Small intestine (tissue), 7 donors: Measurements from ENCODE around the gene NFKB1. TPM values are rescaled to one million over a fixed set of nuclear protein-coding genes. Genes with fewer than 3 reads are reported as not detected.

Experiments used
- DNase-seq, 2 donors: peaks; one replicate each; pipeline versions ENCODE4 v3.0.0 to v3.0.0-alpha.2; 2013
- FAIRE-seq: peaks from 2 replicates; lab custom pipeline; 2012; peaks lifted over from hg19 to GRCh38; lab: Jason Lieb, UNC
- H3K27ac ChIP-seq, 3 donors: one replicate each; pipeline ENCODE4 v1.5.1; 2013; ENCODE audit warnings: low read length in 2 of 3, mild to moderate bottlenecking in 2 of 3, control low read depth in 1 of 3, inconsistent platforms in 1 of 3, low read depth in 1 of 3, moderate library complexity in 1 of 3
- H3K27me3 ChIP-seq, 3 donors: one replicate each; pipeline ENCODE4 v1.6.1; 2013; ENCODE audit warnings: low read length in 3 of 3, inconsistent platforms in 1 of 3; ENCODE audit not compliant: control insufficient read depth in 3 of 3, insufficient read depth in 3 of 3
- H3K36me3 ChIP-seq, 3 donors: one replicate each; pipeline ENCODE4 v1.6.1; 2013; ENCODE audit warnings: low read length in 3 of 3, inconsistent platforms in 1 of 3, low read depth in 1 of 3, mild to moderate bottlenecking in 1 of 3, moderate library complexity in 1 of 3; ENCODE audit not compliant: control insufficient read depth in 3 of 3, insufficient read depth in 2 of 3
- H3K4me1 ChIP-seq, 3 donors: one replicate each; pipeline ENCODE4 v1.6.1; 2013; ENCODE audit warnings: low read length in 2 of 3, inconsistent platforms in 1 of 3, low read depth in 1 of 3, mild to moderate bottlenecking in 1 of 3, moderate library complexity in 1 of 3; ENCODE audit not compliant: control insufficient read depth in 3 of 3, insufficient read depth in 2 of 3
- H3K4me3 ChIP-seq, 3 donors: one replicate each; pipeline ENCODE4 v1.5.1; 2013; ENCODE audit warnings: low read length in 3 of 3, control low read depth in 1 of 3, inconsistent platforms in 1 of 3, low read depth in 1 of 3, mild to moderate bottlenecking in 1 of 3, moderate library complexity in 1 of 3
- H3K9me3 ChIP-seq, 2 donors: one replicate each; pipeline ENCODE4 v1.6.1; 2013; ENCODE audit warnings: low read depth in 1 of 2, low read length in 1 of 2; ENCODE audit not compliant: control insufficient read depth in 2 of 2, insufficient read depth in 1 of 2
- WGBS, 3 donors: extraction: QIAGEN DNeasy Blood & Tissue Kit; methylation state at CpG; one replicate each; pipeline ENCODE4 v1.1.7; 2013; 5-methylcytosine and 5-hydroxymethylcytosine counted together
- polyA plus RNA-seq, 4 donors: library from polyadenylated mRNA; stranded (reverse) in 3 of 4; unstranded in 1 of 4; fragments of 200-250 nt in 3 of 4; fragments of 120-200 nt in 1 of 4; gene quantifications; one replicate each; pipeline versions ENCODE4 v1.2.1 to v1.2.3, GENCODE V29; 2013
- donor health status: healthy with polysubstance abuse.
- donor health status: control.
- donor health status: control.
- donor health status: Bipolar disorder and iron deficiency.
- donor health status: healthy.

Gene NFKB1
- polyA plus RNA-seq, 4 donors: 12.7 to 29.6 (median 17.9) TPM

- H3K27ac ChIP-seq: no peak overlapping the region
- H3K36me3 ChIP-seq: peaks cover 7 to 18% (median 8%) of the 10 kb centered on the region in 3 donors
- FAIRE-seq: no peak
- DNase-seq: peak in 1 of 2 donors; percentile 27
- H3K9me3 ChIP-seq: peaks cover 0 to 9% of the 10 kb centered on the region in 2 donors
- 66 to 81% (median 75%) methylated on average over 4 of the region's 4 CpGs for WGBS, 3 donors
- H3K27me3 ChIP-seq: no peaks in the 10 kb centered on the region
- H3K4me1 ChIP-seq: no peaks in the 10 kb centered on the region
- no peak overlapping the region for H3K4me3 ChIP-seq
Observed at GRCh38 chr4:102586644-102587021, 85.5 kb downstream of the NFKB1 start.

- Histone ChIP-seq H3K27ac (no peak overlapping the region), H3K9me3 (peaks cover 0 to 9% of the 10 kb centered on the region in 2 donors), H3K27me3 (no peaks in the 10 kb centered on the region), H3K36me3 (peaks cover 7 to 16% (median 11%) of the 10 kb centered on the region in 3 donors), H3K4me1 (no peaks in the 10 kb centered on the region), H3K4me3 (no peak overlapping the region)
- 50 to 86% (median 63%) methylated on average over 3 of the region's 3 CpGs for WGBS, 3 donors
- no peak for FAIRE-seq
- no peak for DNase-seq
Observed at GRCh38 chr4:102589743-102590142, 88.6 kb downstream of the NFKB1 start.

- no peaks in the 10 kb centered on the region for H3K27me3 ChIP-seq
- no peak for FAIRE-seq
- H3K4me1 ChIP-seq: no peaks in the 10 kb centered on the region
- H3K9me3 ChIP-seq: peaks cover 0 to 9% of the 10 kb centered on the region in 2 donors
- no peak overlapping the region for H3K27ac ChIP-seq
- no peak overlapping the region for H3K4me3 ChIP-seq
- H3K36me3 ChIP-seq: peaks cover 6 to 16% (median 7%) of the 10 kb centered on the region in 3 donors
- no peak for DNase-seq
Observed at GRCh38 chr4:102592256-102592655, 91.1 kb downstream of the NFKB1 start.

GRCh38 chr4:102593147-102593546, 92.0 kb downstream of the NFKB1 start:
- H3K27me3 ChIP-seq: no peaks in the 10 kb centered on the region
- no peak overlapping the region for H3K4me3 ChIP-seq
- no peak for DNase-seq
- no peaks in the 10 kb centered on the region for H3K4me1 ChIP-seq
- H3K27ac ChIP-seq: no peak overlapping the region
- FAIRE-seq: no peak
- peaks cover 0 to 9% of the 10 kb centered on the region in 2 donors for H3K9me3 ChIP-seq
- peaks cover 9 to 16% (median 11%) of the 10 kb centered on the region in 3 donors for H3K36me3 ChIP-seq
- WGBS, 3 donors: 86 to 97% (median 96%) methylated on average over 7 of the region's 7 CpGs

- H3K27ac ChIP-seq: no peak overlapping the region
- H3K4me3 ChIP-seq: no peak overlapping the region
- no peak for FAIRE-seq
- no peaks in the 10 kb centered on the region for H3K27me3 ChIP-seq
- peaks cover 11 to 16% (median 11%) of the 10 kb centered on the region in 3 donors for H3K36me3 ChIP-seq
- H3K4me1 ChIP-seq: no peaks in the 10 kb centered on the region
- DNase-seq: no peak
- peaks cover 0 to 9% of the 10 kb centered on the region in 2 donors for H3K9me3 ChIP-seq
- 52 to 76% (median 64%) methylated on average over 2 of the region's 2 CpGs for WGBS, 3 donors
Observed at GRCh38 chr4:102594000-102594399, 92.8 kb downstream of the NFKB1 start.

- Histone ChIP-seq H3K27ac (no peak overlapping the region), H3K9me3 (no peaks in the 10 kb centered on the region), H3K4me3 (no peak overlapping the region), H3K4me1 (no peaks in the 10 kb centered on the region), H3K27me3 (no peaks in the 10 kb centered on the region), H3K36me3 (peaks cover 16 to 19% (median 19%) of the 10 kb centered on the region in 3 donors)
- FAIRE-seq (no peak), DNase-seq (no peak)
- 84 to 96% (median 91%) methylated on average over 4 of the region's 4 CpGs for whole genome bisulfite sequencing, 3 donors
Observed at GRCh38 chr4:102596532-102596931, 95.4 kb downstream of the NFKB1 start.

GRCh38 chr4:102598086-102598761, 97.1 kb downstream of the NFKB1 start:
- no peaks in the 10 kb centered on the region for H3K27me3 ChIP-seq
- no peaks in the 10 kb centered on the region for H3K9me3 ChIP-seq
- peaks cover 19 to 24% (median 21%) of the 10 kb centered on the region in 3 donors for H3K36me3 ChIP-seq
- peak overlapping the region in 1 of 3 donors; percentile 46 for H3K27ac ChIP-seq
- no peak overlapping the region for H3K4me3 ChIP-seq
- WGBS, 3 donors: 74 to 91% (median 78%) methylated on average over 1 of the region's 1 CpG
- no peaks in the 10 kb centered on the region for H3K4me1 ChIP-seq
- FAIRE-seq (no peak), DNase-seq (peak in 1 of 2 donors; percentile 38)

- H3K27me3 ChIP-seq: no peaks in the 10 kb centered on the region
- H3K4me3 ChIP-seq: no peak overlapping the region
- 74 to 92% (median 75%) methylated on average over 6 of the region's 6 CpGs for WGBS, 3 donors
- no peaks in the 10 kb centered on the region for H3K9me3 ChIP-seq
- H3K4me1 ChIP-seq: no peaks in the 10 kb centered on the region
- DNase-seq (no peak), FAIRE-seq (no peak)
- peaks cover 17 to 21% (median 19%) of the 10 kb centered on the region in 3 donors for H3K36me3 ChIP-seq
- H3K27ac ChIP-seq: no peak overlapping the region
Observed at GRCh38 chr4:102598762-102599374, 97.7 kb downstream of the NFKB1 start.
